ENCODE results near the gene LZTFL1.

GRCh38 chr3:45776301-45776595 lies 65.7 kb downstream of the LZTFL1 start:
- TF ChIP-seq CTCF (conservative IDR thresholded peaks at IDR 0.05) (no peak), ZFX (IDR thresholded peaks at IDR 0.05) (no peak)
